GM12878 (cell line): ENCODE measurements around the gene COL6A3. TPM values are rescaled to one million over a fixed set of nuclear protein-coding genes. Genes with fewer than 3 reads are reported as not detected.

Experiments used
- ATAC-seq: fragments of 200-7000 bp; cut with Tn5 transposase; 3 replicates; pipeline ENCODE4 v1.9.1; 2020; ENCODE audit warnings: mild to moderate bottlenecking, moderate library complexity
- BruUV-seq: library from RNA; stranded (reverse); fragments of 400-500 nt; replicated peaks from 2 replicates; lab custom pipeline; 2021; lab: Mats Ljungman, UMichigan
- CTCF ChIA-PET: fragments of 300-600 bp; sonication (Branson Sonifier 250); formaldehyde crosslinking; extraction: SDS; loops from one replicate; lab custom pipeline; 2021; ENCODE audit warnings: inconsistent platforms; lab: Yijun Ruan, JAX
- POLR2A ChIA-PET: fragments of 350-600 bp; formaldehyde crosslinking; extraction: SDS; loops from one replicate; lab custom pipeline; 2021; ENCODE audit warnings: inconsistent platforms; lab: Charles Lee
- RAD21 ChIA-PET: fragments of 300-600 bp; sonication (Branson Sonifier 250); formaldehyde crosslinking; loops from one replicate; lab custom pipeline; 2023; ENCODE audit warnings: antibody characterized with exemption; ENCODE audit not compliant: unreplicated experiment; lab: Charles Lee
- SMC1A ChIA-PET: fragments of 300-600 bp; sonication (Branson Sonifier 250); formaldehyde crosslinking; loops from one replicate; lab custom pipeline; 2023; ENCODE audit not compliant: unreplicated experiment, uncharacterized antibody; lab: Charles Lee
- DNase-seq: peaks from one replicate; pipeline ENCODE4 v3.0.0-alpha.2; 2011; ENCODE audit warnings: low read depth, low spot score
- FAIRE-seq: peaks from 3 replicates; lab custom pipeline; 2011; peaks lifted over from hg19 to GRCh38; lab: Jason Lieb, UNC
- H2AFZ ChIP-seq: 2 replicates; pipeline ENCODE4 v1.6.0; 2011; ENCODE audit warnings: low read depth, low read length, control low read depth; ENCODE audit not compliant: control insufficient read depth
- H3K27ac ChIP-seq: 2 replicates; pipeline ENCODE4 v1.5.1; 2011; ENCODE audit warnings: control low read depth; ENCODE audit not compliant: control insufficient read depth, insufficient read depth
- H3K27me3 ChIP-seq, 2 experiments: replicated peaks in 1 of 2; 2 replicates each; pipeline versions ENCODE4 v1.6.0 to v1.6.1; 2011; ENCODE audit warnings: low read length in 1 of 2; ENCODE audit not compliant: control insufficient read depth in 2 of 2, insufficient read depth in 2 of 2
- H3K36me3 ChIP-seq, 2 experiments: 2 replicates each; pipeline ENCODE4 v1.5.1; 2011; ENCODE audit warnings: low read length in 1 of 2; ENCODE audit not compliant: control insufficient read depth in 2 of 2, insufficient read depth in 2 of 2
- H3K4me1 ChIP-seq: 2 replicates; pipeline ENCODE4 v1.6.1; 2011; ENCODE audit warnings: mild to moderate bottlenecking, low read length, moderate library complexity, mixed read lengths; ENCODE audit not compliant: control insufficient read depth, insufficient read depth
- H3K4me2 ChIP-seq: 2 replicates; pipeline ENCODE4 v1.6.0; 2011; ENCODE audit warnings: control low read depth; ENCODE audit not compliant: control insufficient read depth, insufficient read depth
- H3K4me3 ChIP-seq: fragments of 200-600 bp; sonication (generic); 2 replicates; pipeline ENCODE4 v1.5.1; 2016
- H3K79me2 ChIP-seq: 2 replicates; pipeline ENCODE4 v1.6.0; 2011; ENCODE audit warnings: low read length; ENCODE audit not compliant: control insufficient read depth, insufficient read depth
- H3K9ac ChIP-seq: 2 replicates; pipeline ENCODE4 v1.8.0; 2011; ENCODE audit warnings: low read length, control low read depth, mixed read lengths; ENCODE audit not compliant: control insufficient read depth, insufficient read depth
- H3K9me3 ChIP-seq: replicated peaks from 3 replicates; pipeline ENCODE4 v1.5.1; 2011; ENCODE audit warnings: mild to moderate bottlenecking, low read length; ENCODE audit not compliant: control insufficient read depth, insufficient read depth
- H4K20me1 ChIP-seq: 2 replicates; pipeline ENCODE4 v1.6.0; 2011; ENCODE audit not compliant: control insufficient read depth, insufficient read depth
- ATF7 ChIP-seq: fragments of 450-650 bp; IDR thresholded peaks from 2 replicates; pipeline ENCODE4 v1.6.1; 2016; ENCODE audit warnings: low read depth, mild to moderate bottlenecking
- CHD4 ChIP-seq: fragments of 200-600 bp; sonication (generic); IDR thresholded peaks from 2 replicates; pipeline ENCODE4 v1.6.1; 2016; ENCODE audit warnings: mild to moderate bottlenecking
- GABPA ChIP-seq: IDR thresholded peaks from 2 replicates; pipeline ENCODE4 v1.6.1; 2014; ENCODE audit warnings: antibody characterized with exemption, low read depth, mild to moderate bottlenecking, inconsistent platforms
- JUNB ChIP-seq: IDR thresholded peaks from 2 replicates; pipeline ENCODE4 v1.6.1; 2016; ENCODE audit warnings: antibody characterized with exemption, mild to moderate bottlenecking
- MEF2A ChIP-seq: IDR thresholded peaks from 2 replicates; pipeline ENCODE4 v1.6.1; 2011; ENCODE audit warnings: low read depth, mild to moderate bottlenecking, low read length, moderate library complexity; ENCODE audit not compliant: insufficient read depth
- NFIC ChIP-seq: IDR thresholded peaks from 2 replicates; pipeline ENCODE4 v1.6.1; 2012; ENCODE audit warnings: low read depth, mild to moderate bottlenecking, inconsistent platforms, low read length, moderate library complexity
- PML ChIP-seq: IDR thresholded peaks from 2 replicates; pipeline ENCODE4 v1.6.1; 2012; ENCODE audit warnings: low read length, inconsistent platforms
- RFX5 ChIP-seq: IDR thresholded peaks from 2 replicates; pipeline ENCODE4 v1.6.1; 2011; ENCODE audit warnings: low read depth, low read length, improper control_type of control experiment
- WGBS: methylation state at CpG from one replicate; pipeline ENCODE4 v1.1.6; 2016; ENCODE audit warnings: low lambda C conversion rate; ENCODE audit not compliant: insufficient replicate concordance, insufficient coverage; ENCODE audit errors: missing lambda C conversion rate; 5-methylcytosine and 5-hydroxymethylcytosine counted together
- in situ Hi-C: fragments of 300-500 bp; cut with MboI; formaldehyde crosslinking; loops from 9 replicates; pipeline ENCODE4 v1.14.3; 2018; ENCODE audit warnings: mixed read lengths
- intact Hi-C: fragments of 100-400 bp; cut with micrococcal nuclease; formaldehyde crosslinking; loops from one replicate; pipeline ENCODE4 v1.14.2; 2022; ENCODE audit not compliant: unreplicated experiment
- polyA plus RNA-seq, 11 experiments: library from polyadenylated mRNA; depleted of rRNA in 4 of 11; unstranded in 6 of 11; stranded (reverse) in 5 of 11; fragments of >200 nt; fragmentation: Nextera tagmentation in 4 of 11; fragmentation: Illumina TruSeq in 1 of 11; extraction: Ambion mirVana in 4 of 11; extraction: Trizol in 1 of 11; gene quantifications; 1 replicate in 1 of 11; 2 replicates in 10 of 11; pipeline versions ENCODE4 v1.2.1 to v1.2.3, GENCODE V29; 2011 to 2016; ENCODE audit warnings: inconsistent platforms in 2 of 11, missing spikeins in 2 of 11, low read depth in 1 of 11
- total RNA-seq, 4 experiments: library from RNA; depleted of rRNA in 3 of 4; stranded (reverse); fragments of >200 nt in 3 of 4; fragmentation: Illumina TruSeq in 1 of 4; extraction: Trizol in 1 of 4; gene quantifications; 2 replicates each; pipeline versions ENCODE4 v1.2.1 to v1.2.3, GENCODE V29; 2013 to 2021
- TF ChIP-seq, protein P1 (sequence below): fragments of 450-650 bp; IDR thresholded peaks from 2 replicates; pipeline ENCODE4 v1.6.1; 2018; ENCODE audit warnings: borderline replicate concordance, mild to moderate bottlenecking; ENCODE audit not compliant: partially characterized antibody
- TF ChIP-seq, protein P2 (sequence below): IDR thresholded peaks from 2 replicates; pipeline ENCODE4 v1.6.1; 2012; ENCODE audit warnings: mild to moderate bottlenecking, low read depth, low read length

Gene COL6A3
- total and polyA plus RNA-seq, 10 of the 15 experiments (the other 5 are each of a cell fraction or from before 2014, with no cell fraction given), result 0.01 to 0.51 (median 0.09) TPM; not detected in 4

DNA sequence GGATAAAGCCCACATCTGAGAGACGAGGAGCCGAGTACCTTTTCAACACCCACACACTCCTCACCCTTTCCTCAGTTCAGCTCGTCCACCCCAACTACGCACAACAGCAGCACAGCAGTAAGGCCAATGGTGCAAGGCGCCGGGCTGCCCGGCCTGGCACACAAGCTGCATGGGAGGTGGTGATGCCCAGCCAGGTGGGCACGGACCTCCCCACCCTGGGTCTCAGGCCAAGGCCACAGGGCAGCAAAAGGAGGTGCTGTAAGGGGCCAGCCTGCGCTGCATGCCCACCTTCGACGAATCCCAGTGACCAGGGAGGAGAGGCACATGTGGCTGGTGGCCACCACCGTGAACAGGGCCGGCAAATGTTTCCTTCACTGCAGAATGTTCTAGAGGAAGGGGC, 36.6 kb upstream of the COL6A3 start:
- 49% methylated on average over 13 of the region's 13 CpGs for WGBS
- TF ChIP-seq MEF2A (no peak), CHD4 (no peak), GABPA (no peak), JUNB (no peak), ATF7 (no peak), NFIC (no peak), PML (no peak), RFX5 (no peak)
- TF ChIP-seq, protein P1, sequence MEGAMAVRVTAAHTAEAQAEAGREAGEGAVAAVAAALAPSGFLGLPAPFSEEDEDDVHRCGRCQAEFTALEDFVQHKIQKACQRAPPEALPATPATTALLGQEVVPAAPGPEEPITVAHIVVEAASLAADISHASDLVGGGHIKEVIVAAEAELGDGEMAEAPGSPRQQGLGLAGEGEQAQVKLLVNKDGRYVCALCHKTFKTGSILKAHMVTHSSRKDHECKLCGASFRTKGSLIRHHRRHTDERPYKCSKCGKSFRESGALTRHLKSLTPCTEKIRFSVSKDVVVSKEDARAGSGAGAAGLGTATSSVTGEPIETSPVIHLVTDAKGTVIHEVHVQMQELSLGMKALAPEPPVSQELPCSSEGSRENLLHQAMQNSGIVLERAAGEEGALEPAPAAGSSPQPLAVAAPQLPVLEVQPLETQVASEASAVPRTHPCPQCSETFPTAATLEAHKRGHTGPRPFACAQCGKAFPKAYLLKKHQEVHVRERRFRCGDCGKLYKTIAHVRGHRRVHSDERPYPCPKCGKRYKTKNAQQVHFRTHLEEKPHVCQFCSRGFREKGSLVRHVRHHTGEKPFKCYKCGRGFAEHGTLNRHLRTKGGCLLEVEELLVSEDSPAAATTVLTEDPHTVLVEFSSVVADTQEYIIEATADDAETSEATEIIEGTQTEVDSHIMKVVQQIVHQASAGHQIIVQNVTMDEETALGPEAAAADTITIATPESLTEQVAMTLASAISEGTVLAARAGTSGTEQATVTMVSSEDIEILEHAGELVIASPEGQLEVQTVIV, result no peak
- TF ChIP-seq, protein P2, sequence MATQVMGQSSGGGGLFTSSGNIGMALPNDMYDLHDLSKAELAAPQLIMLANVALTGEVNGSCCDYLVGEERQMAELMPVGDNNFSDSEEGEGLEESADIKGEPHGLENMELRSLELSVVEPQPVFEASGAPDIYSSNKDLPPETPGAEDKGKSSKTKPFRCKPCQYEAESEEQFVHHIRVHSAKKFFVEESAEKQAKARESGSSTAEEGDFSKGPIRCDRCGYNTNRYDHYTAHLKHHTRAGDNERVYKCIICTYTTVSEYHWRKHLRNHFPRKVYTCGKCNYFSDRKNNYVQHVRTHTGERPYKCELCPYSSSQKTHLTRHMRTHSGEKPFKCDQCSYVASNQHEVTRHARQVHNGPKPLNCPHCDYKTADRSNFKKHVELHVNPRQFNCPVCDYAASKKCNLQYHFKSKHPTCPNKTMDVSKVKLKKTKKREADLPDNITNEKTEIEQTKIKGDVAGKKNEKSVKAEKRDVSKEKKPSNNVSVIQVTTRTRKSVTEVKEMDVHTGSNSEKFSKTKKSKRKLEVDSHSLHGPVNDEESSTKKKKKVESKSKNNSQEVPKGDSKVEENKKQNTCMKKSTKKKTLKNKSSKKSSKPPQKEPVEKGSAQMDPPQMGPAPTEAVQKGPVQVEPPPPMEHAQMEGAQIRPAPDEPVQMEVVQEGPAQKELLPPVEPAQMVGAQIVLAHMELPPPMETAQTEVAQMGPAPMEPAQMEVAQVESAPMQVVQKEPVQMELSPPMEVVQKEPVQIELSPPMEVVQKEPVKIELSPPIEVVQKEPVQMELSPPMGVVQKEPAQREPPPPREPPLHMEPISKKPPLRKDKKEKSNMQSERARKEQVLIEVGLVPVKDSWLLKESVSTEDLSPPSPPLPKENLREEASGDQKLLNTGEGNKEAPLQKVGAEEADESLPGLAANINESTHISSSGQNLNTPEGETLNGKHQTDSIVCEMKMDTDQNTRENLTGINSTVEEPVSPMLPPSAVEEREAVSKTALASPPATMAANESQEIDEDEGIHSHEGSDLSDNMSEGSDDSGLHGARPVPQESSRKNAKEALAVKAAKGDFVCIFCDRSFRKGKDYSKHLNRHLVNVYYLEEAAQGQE, result no peak
- CTCF ChIA-PET, result interaction anchor here (1.2 to 1.3 kb wide), 2 partner anchors 8 to 24 kb away, joined by 3 to 5 read pairs; no protein-coding TSS in a partner anchor
- in situ Hi-C loops (no loop called here), intact Hi-C loops (no loop called here)
- no peak for ATAC-seq
- no peak overlapping the region for H2AFZ ChIP-seq
- H3K79me2 ChIP-seq, result no peaks in the 10 kb centered on the region
- H3K27me3 ChIP-seq, result no peaks in the 10 kb centered on the region
- RAD21 ChIA-PET, result no interaction called here
- no peaks in the 10 kb centered on the region for H4K20me1 ChIP-seq
- BruUV-seq, result no TSS peak
- no peaks in the 10 kb centered on the region for H3K36me3 ChIP-seq
- H3K9ac ChIP-seq, result no peak overlapping the region
- SMC1A ChIA-PET, result no interaction called here
- no peaks in the 10 kb centered on the region for H3K4me1 ChIP-seq
- POLR2A ChIA-PET, result no interaction called here
- H3K4me3 ChIP-seq, result no peak overlapping the region
- no peak for FAIRE-seq
- H3K27ac ChIP-seq, result no peak overlapping the region
- no peaks in the 10 kb centered on the region; the same call in 1 of the 3 replicates for H3K9me3 ChIP-seq
- no peak overlapping the region for H3K4me2 ChIP-seq
- DNase-seq, result no peak
